Omental fat pad (tissue), 4 donors: ENCODE results near the gene CREB5. TPM values are rescaled to one million over a fixed set of nuclear protein-coding genes. Genes with fewer than 3 reads are reported as not detected.
A peak's percentile ranks its signal among the peaks of the same experiment; 100 is the strongest.

Experiments
- ATAC-seq: fragments of 150-250 bp; one replicate; pipeline ENCODE4 v1.9.1; 2016; ENCODE audit warnings: mild to moderate bottlenecking, moderate library complexity; ENCODE audit not compliant: low FRiP score
- DNase-seq: peaks from one replicate; pipeline ENCODE4 v3.0.0-alpha.2; 2019; ENCODE audit warnings: low spot score
- total RNA-seq, 4 donors: library from RNA; depleted of rRNA; stranded (reverse); fragments of >200 nt; gene quantifications; one replicate each; pipeline ENCODE4 v1.1.0, GENCODE V29; 2016
- TF ChIP-seq, protein P1 (sequence below), 3 donors: fragments of 450-650 bp; IDR thresholded peaks; one replicate each; pipeline ENCODE4 v1.5.1; 2016 to 2017; ENCODE audit warnings: antibody characterized with exemption in 3 of 3, mild to moderate bottlenecking in 3 of 3, moderate library complexity in 2 of 3

CREB5 gene
- total RNA-seq, 4 donors from 2014 or later: 27.9 to 87.0 (median 42.9) TPM

DNA sequence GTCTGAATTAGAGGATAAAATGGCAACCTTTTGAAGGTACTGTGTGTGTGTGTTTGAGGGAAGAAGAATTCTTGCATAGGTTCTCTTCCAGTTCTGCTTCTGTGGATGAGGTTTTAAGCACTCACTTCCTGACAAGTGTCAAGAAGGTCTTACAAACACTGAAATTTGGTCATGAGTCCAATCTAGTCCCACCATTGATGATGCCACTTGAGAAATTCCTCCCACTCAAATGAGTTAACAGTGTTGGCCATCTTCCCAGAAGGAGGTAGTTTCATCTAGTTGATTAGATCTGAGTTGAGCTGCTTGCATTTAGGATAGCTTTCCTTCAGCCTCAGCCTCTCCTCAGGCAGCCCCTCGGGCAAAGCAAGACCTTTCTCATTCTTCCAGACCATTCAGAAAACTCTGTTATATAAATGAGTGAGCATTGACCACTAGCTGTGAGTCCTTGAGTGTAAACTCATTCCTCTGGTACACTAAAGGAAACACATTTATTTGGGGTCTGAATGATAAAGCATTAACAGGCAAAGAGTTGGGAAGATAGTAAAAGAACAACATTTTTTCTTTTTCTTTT is 356.3 kb downstream of the CREB5 start:
- TF ChIP-seq, protein P1, sequence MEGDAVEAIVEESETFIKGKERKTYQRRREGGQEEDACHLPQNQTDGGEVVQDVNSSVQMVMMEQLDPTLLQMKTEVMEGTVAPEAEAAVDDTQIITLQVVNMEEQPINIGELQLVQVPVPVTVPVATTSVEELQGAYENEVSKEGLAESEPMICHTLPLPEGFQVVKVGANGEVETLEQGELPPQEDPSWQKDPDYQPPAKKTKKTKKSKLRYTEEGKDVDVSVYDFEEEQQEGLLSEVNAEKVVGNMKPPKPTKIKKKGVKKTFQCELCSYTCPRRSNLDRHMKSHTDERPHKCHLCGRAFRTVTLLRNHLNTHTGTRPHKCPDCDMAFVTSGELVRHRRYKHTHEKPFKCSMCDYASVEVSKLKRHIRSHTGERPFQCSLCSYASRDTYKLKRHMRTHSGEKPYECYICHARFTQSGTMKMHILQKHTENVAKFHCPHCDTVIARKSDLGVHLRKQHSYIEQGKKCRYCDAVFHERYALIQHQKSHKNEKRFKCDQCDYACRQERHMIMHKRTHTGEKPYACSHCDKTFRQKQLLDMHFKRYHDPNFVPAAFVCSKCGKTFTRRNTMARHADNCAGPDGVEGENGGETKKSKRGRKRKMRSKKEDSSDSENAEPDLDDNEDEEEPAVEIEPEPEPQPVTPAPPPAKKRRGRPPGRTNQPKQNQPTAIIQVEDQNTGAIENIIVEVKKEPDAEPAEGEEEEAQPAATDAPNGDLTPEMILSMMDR (IDR thresholded peaks at IDR 0.05): no peak
- DNase-seq (no peak), ATAC-seq (no peak)

DNA sequence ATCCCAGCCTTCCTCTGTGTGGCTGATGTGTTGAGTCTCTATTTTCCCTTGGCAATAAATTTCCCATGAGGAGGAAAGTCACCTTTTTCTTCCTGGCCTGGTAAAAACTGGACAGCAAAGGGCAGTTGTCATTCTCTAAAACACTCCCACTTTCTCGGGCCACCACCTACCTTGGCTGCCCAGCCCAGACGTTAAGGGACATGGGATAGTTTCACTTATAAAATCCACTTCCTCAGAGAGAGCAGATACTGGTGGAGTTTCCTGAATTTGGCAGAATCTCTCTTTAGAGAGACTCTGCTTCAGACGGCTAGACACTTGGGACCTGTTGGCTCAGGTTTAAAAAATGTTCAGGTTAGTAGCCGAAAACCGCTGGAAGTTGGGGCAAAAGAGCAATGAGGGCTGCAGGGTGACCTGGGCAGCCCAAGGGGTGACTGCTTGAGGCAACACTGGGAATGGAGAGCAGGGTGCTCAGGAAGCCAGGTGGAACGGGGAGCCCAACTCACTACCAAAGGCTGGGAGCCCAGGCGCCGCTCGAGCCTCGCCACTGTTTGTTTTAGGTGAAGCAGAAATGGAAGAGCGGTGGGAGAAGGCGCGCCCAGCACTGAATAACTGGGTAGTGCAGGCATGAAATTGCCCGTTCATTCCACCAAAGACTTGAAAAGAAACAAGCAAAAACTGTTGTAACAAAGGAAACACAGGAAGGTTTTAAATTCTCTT is 359.7 kb downstream of the CREB5 start:
- TF ChIP-seq, protein P1 (IDR thresholded peaks at IDR 0.05): no peak
- ATAC-seq: no peak
- DNase-seq: no peak

DNA sequence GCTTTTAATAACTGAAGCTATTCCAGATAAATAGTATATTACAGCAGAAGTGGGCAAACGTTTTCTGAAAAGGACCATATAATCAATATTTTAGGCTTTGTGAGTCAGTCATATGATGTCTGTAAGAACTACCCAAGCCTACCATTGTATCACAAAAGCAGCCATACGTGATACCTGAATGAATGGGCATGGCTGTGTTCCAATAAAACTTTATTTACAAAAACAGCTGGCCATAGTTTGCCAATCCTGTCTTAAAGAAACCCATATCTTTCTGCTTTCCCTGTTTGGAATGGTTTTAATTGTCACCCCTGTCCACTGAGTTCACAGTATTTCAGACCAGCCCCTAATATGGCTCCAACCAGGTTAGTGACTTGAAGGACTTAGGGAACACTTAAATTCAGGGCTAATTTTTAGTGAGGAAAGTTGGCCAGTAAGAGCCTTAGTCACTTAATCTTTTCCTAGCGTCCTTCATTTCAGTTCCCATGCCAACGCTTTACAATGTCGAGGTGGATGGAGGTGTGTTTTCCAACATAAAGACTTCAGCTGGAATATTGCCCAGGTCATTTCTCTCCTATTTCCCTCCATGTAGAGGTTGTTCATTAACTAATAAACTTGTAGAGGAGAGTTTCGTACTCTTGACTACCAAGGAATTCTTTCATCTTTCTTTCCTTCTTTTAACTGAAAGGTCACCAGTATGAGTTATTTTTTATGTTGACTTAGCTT is 361.3 kb downstream of the CREB5 start:
- DNase-seq (no peak), ATAC-seq (no peak)
- TF ChIP-seq, protein P1 (IDR thresholded peaks at IDR 0.05): no peak

DNA sequence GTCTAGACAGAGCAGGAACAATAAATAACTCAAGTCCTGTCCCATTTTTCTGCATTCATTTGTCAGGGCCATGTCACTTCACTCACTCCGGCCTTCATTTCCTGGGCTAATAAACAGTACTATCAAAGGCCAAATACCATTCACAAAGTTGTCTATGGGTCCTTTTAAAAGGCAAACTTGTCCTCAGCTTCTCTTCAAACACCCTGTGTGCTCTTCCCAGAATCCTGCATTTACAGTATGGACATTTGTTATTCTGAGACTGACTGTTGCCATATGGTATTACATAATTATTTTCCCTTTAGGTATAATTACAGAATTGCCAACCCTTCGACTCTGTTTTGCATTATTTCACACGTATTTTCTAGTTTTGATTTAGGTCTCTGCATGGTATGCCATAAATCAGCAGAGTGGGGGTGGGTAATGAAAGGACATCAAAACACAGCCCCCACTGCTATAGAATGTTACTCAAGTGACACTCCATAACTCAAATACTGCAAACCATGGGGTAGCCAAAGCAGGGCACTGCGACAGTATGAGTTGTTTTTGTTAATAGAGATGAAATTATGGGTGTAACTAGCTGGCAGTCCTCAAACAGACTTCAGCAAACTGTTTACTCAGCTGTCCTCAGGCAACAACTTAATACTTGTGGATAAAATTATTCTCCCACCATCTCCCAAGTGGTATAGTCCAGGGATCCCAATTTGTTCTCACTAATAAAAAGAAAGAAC is 362.1 kb downstream of the CREB5 start:
- TF ChIP-seq, protein P1 (IDR thresholded peaks at IDR 0.05): no peak
- ATAC-seq (no peak), DNase-seq (no peak)

DNA sequence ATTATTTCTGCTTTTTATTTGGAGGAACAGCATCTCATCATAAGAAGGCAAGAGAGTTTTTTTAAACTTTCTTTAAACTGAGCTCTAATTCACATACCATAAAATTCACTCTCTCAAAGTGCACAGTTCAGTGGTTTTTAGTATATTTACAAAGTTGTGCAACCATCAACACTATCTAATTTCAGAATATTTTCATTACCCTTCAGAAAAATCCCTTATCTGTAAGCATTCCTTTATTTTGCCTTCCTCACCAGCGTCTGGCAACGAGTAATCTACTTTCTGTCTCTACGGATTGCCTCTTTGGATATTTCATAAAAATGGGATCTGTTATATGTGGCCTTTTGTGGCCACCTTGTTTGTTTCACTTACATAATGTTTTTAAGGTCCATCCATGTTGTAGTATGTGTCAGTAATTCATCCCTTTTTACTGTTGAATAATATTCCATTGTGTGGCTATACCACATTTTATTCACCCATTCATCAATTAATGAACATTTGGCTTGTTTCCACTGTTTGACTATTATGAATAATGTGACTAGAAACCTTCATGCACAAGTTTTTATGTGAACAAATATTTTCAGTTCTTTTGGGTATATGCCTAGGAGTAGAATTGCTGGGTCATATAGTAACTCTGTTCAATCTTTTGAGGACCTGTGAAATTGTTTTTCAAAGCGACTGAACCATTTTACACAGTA is 364.3 kb downstream of the CREB5 start:
- ATAC-seq (no peak), DNase-seq (no peak)
- TF ChIP-seq, protein P1 (IDR thresholded peaks at IDR 0.05): no peak

DNA sequence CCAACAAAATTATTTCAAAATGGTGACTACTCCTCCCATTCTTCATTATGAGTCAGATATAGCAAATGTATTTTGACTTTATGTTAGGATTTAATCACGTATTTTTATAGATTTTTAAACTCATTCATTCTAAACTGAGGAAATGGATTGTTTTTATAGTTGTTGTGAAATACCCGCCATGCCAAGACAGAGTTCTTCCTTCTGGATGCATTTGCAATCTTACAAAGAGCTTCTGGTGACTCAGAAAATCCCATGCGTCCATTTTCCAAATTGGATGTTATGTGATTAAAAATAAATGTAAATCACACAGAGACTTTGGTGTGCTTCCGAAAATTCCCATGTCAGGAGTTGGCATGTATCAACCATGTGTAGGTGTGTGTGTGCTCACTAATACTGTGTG is 366.5 kb downstream of the CREB5 start:
- TF ChIP-seq, protein P1 (IDR thresholded peaks at IDR 0.05): no peak
- DNase-seq (no peak), ATAC-seq (peak; percentile 50)
